ENCODE measurements around the gene MRPS2.

DNA sequence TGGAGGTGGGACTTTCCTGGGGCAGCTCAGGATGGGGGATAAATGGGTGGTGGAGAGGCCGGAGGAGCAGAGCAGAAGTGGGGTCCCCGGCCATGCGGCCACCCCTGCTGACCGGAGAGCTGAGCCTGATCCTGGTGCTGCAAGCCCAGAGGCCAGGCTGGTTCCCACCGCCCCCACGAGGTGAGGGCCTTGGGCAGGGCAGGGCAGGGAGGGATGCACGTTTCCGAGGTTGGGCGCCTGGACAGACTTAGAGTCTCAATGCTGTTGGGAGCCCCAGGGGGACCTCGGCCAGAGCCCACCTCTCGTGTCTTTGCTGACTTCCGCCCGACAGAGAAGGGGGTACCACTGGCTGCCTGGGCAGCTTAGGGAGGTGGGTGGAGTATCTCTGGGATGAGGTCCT, 51.0 kb downstream of the MRPS2 start:
- no peak for TF ChIP-seq MAZ (IDR thresholded peaks at IDR 0.05; ENCODE audit: borderline replicate concordance, low read depth, low read length)
- TF ChIP-seq, protein P1, sequence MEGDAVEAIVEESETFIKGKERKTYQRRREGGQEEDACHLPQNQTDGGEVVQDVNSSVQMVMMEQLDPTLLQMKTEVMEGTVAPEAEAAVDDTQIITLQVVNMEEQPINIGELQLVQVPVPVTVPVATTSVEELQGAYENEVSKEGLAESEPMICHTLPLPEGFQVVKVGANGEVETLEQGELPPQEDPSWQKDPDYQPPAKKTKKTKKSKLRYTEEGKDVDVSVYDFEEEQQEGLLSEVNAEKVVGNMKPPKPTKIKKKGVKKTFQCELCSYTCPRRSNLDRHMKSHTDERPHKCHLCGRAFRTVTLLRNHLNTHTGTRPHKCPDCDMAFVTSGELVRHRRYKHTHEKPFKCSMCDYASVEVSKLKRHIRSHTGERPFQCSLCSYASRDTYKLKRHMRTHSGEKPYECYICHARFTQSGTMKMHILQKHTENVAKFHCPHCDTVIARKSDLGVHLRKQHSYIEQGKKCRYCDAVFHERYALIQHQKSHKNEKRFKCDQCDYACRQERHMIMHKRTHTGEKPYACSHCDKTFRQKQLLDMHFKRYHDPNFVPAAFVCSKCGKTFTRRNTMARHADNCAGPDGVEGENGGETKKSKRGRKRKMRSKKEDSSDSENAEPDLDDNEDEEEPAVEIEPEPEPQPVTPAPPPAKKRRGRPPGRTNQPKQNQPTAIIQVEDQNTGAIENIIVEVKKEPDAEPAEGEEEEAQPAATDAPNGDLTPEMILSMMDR (IDR thresholded peaks at IDR 0.05): no peak
- TF ChIP-seq BHLHE40 (IDR thresholded peaks at IDR 0.05; ENCODE audit: low read depth, low read length): no peak
- no peak for TF ChIP-seq MYC (IDR thresholded peaks at IDR 0.05; ENCODE audit: borderline replicate concordance, low read length)
- no peak for TF ChIP-seq SMC3 (IDR thresholded peaks at IDR 0.05)
- TF ChIP-seq, protein P2, sequence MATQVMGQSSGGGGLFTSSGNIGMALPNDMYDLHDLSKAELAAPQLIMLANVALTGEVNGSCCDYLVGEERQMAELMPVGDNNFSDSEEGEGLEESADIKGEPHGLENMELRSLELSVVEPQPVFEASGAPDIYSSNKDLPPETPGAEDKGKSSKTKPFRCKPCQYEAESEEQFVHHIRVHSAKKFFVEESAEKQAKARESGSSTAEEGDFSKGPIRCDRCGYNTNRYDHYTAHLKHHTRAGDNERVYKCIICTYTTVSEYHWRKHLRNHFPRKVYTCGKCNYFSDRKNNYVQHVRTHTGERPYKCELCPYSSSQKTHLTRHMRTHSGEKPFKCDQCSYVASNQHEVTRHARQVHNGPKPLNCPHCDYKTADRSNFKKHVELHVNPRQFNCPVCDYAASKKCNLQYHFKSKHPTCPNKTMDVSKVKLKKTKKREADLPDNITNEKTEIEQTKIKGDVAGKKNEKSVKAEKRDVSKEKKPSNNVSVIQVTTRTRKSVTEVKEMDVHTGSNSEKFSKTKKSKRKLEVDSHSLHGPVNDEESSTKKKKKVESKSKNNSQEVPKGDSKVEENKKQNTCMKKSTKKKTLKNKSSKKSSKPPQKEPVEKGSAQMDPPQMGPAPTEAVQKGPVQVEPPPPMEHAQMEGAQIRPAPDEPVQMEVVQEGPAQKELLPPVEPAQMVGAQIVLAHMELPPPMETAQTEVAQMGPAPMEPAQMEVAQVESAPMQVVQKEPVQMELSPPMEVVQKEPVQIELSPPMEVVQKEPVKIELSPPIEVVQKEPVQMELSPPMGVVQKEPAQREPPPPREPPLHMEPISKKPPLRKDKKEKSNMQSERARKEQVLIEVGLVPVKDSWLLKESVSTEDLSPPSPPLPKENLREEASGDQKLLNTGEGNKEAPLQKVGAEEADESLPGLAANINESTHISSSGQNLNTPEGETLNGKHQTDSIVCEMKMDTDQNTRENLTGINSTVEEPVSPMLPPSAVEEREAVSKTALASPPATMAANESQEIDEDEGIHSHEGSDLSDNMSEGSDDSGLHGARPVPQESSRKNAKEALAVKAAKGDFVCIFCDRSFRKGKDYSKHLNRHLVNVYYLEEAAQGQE (IDR thresholded peaks at IDR 0.05): no peak
- no peak for TF ChIP-seq USF2 (IDR thresholded peaks at IDR 0.05)
- no peak for TF ChIP-seq ESRRA (IDR thresholded peaks at IDR 0.05; ENCODE audit: borderline replicate concordance, low read length)
- TF ChIP-seq POLR2A (IDR thresholded peaks at IDR 0.05; ENCODE audit: low read length): no peak
- TF ChIP-seq TFCP2L1 (CRISPR knock-in tag; IDR thresholded peaks at IDR 0.05): no peak
- TF ChIP-seq MAX (IDR thresholded peaks at IDR 0.05): no peak
- TF ChIP-seq E2F6 (IDR thresholded peaks at IDR 0.05; ENCODE audit: borderline replicate concordance, low read depth): no peak

Data from A549 (cell line).